Measurements from ENCODE around the gene ORC5.

DNA sequence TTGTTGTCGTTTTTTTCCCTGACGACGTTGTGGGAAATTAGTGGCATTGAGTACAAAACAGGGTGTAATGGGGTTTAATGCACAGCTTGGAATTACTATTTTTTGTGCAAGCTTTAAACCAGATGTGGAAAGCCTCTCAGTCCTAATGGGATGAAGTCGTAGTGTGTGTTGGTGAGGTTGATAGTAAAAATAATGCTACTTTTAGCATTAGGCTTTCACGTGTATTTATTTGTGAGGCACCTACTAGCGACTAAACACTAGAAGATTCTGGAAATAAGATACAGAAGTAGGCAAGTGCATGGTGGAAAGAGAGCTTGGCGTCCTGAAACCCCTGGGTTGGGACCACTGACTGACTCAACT lies 588 bp upstream of the ORC5 start:
- TF ChIP-seq EZH2 (IDR thresholded peaks at IDR 0.05; ENCODE audit: borderline replicate concordance, control insufficient read depth, low read depth, low read length) (no peak), BRCA1 (IDR thresholded peaks at IDR 0.05; ENCODE audit: low read depth, low read length) (no peak), MYC (IDR thresholded peaks at IDR 0.05; ENCODE audit: insufficient read depth, insufficient read length, insufficient replicate concordance, low read length, severe bottlenecking) (no peak), TCF7 (IDR thresholded peaks at IDR 0.05; ENCODE audit: borderline replicate concordance) (no peak), NRF1 (conservative IDR thresholded peaks at IDR 0.05; ENCODE audit: low read depth, low read length) (no peak)
- TF ChIP-seq, protein P1, sequence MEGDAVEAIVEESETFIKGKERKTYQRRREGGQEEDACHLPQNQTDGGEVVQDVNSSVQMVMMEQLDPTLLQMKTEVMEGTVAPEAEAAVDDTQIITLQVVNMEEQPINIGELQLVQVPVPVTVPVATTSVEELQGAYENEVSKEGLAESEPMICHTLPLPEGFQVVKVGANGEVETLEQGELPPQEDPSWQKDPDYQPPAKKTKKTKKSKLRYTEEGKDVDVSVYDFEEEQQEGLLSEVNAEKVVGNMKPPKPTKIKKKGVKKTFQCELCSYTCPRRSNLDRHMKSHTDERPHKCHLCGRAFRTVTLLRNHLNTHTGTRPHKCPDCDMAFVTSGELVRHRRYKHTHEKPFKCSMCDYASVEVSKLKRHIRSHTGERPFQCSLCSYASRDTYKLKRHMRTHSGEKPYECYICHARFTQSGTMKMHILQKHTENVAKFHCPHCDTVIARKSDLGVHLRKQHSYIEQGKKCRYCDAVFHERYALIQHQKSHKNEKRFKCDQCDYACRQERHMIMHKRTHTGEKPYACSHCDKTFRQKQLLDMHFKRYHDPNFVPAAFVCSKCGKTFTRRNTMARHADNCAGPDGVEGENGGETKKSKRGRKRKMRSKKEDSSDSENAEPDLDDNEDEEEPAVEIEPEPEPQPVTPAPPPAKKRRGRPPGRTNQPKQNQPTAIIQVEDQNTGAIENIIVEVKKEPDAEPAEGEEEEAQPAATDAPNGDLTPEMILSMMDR (IDR thresholded peaks at IDR 0.05 in 2 of 3, conservative IDR thresholded peaks at IDR 0.05 in 1 of 3; ENCODE audit: control insufficient read depth in 2 of 3, extremely low read depth in 1 of 3, insufficient read depth in 1 of 3, low read depth in 3 of 3, low read length in 3 of 3): no peak
- TF ChIP-seq, protein P2, sequence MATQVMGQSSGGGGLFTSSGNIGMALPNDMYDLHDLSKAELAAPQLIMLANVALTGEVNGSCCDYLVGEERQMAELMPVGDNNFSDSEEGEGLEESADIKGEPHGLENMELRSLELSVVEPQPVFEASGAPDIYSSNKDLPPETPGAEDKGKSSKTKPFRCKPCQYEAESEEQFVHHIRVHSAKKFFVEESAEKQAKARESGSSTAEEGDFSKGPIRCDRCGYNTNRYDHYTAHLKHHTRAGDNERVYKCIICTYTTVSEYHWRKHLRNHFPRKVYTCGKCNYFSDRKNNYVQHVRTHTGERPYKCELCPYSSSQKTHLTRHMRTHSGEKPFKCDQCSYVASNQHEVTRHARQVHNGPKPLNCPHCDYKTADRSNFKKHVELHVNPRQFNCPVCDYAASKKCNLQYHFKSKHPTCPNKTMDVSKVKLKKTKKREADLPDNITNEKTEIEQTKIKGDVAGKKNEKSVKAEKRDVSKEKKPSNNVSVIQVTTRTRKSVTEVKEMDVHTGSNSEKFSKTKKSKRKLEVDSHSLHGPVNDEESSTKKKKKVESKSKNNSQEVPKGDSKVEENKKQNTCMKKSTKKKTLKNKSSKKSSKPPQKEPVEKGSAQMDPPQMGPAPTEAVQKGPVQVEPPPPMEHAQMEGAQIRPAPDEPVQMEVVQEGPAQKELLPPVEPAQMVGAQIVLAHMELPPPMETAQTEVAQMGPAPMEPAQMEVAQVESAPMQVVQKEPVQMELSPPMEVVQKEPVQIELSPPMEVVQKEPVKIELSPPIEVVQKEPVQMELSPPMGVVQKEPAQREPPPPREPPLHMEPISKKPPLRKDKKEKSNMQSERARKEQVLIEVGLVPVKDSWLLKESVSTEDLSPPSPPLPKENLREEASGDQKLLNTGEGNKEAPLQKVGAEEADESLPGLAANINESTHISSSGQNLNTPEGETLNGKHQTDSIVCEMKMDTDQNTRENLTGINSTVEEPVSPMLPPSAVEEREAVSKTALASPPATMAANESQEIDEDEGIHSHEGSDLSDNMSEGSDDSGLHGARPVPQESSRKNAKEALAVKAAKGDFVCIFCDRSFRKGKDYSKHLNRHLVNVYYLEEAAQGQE (IDR thresholded peaks at IDR 0.05; ENCODE audit: low read depth, low read length): no peak
